GM18519 (cell line): ENCODE results near the gene TMEM40.
"Not testable (repeated sequence)": the region's sequence is repeated elsewhere in the genome, so short reads cannot be mapped to it uniquely, and the experiment has no call there.

Source experiments
- ATAC-seq: cut with Tn5 transposase; IDR thresholded peaks from one replicate; pipeline ENCODE4 v1.9.1; 2021; ENCODE audit warnings: mild to moderate bottlenecking, moderate library complexity; ENCODE audit not compliant: unreplicated experiment, low FRiP score

Gene TMEM40

DNA sequence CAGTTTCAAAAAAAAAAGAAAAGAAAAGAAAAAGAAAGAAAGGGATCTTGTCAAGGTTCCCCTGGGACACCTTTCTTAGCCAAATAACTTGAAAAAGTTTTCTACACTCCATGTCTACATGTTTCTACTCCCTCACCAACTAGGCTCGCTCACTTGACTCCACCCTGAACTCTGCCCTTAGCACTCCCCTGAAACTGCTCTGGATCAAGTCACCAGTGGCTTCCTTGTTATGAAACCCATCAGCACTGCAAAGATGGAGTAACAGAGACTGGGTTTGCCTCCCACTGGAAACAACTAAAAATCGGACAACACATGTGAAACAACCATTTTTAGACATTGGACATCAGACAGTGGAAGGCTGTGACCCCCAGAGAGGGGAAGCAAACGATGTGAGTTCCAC is 36.8 kb downstream of the TMEM40 start:
- ATAC-seq: no peak

DNA sequence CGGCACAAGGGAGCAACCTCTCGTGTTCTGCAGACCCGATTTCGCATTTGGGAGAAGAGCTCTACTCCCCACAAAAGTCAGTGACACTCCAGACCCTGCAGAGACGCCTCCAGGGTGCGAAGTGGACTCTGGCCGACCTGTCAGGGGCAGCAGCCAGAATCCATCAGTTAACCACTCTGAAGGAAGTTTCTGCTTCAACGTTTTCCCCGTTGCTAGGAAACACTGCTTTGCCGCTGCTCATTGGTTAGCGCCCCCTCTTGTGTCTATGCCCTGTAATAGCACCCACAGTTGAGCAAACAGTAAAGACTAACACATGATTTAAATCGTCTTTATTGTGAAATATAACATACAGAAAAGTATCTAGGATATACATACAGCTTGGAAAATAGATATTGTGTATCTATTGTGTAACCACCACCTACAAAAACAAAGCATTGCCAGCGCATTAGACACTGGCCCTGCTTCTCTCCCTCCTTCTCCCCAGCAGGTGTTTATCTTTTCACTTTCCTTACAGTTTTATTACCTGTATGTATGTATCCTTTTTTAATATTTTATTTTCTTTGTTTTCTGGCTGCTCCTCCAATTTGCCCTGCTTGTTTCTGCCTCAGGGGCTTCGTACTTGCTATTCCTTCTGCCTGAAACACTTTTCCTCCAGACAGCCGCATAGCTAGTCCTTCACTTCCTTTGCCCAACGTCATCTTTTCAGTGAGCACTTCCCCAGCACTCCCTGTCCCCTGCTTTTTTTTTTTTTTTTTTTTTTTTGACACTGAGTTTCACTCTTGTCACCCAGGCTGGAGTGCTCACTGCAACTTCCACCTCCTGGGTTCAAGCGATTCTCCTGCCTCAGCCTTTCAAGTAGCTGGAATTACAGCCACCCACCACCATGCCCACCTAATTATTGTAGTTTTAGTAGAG is 38.8 kb downstream of the TMEM40 start:
- peak; percentile 51 for ATAC-seq

- ATAC-seq: no peak
Observed at GRCh38 chr3:12719541-12719940, 39.5 kb downstream of the TMEM40 start.

GRCh38 chr3:12716605-12717151 is 42.4 kb downstream of the TMEM40 start:
- no peak for ATAC-seq

DNA sequence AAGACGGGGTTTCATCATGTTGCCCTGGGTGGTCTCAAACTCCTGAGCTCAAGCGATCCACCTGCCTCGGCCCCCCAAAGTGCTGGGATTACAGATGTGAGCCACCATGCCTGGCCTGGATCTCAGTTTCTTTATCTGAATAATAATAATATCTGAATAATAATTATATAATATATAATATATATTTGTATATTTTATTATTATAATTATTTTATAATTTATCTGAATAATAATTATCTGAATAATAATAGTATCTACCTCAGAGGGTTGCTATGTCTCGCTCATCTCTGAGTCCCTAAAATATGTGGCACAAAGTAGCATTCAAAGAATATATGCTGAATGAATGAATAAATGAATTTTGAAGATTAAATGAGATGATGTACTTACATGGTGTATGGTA is 44.8 kb downstream of the TMEM40 start:
- no peak for ATAC-seq

DNA sequence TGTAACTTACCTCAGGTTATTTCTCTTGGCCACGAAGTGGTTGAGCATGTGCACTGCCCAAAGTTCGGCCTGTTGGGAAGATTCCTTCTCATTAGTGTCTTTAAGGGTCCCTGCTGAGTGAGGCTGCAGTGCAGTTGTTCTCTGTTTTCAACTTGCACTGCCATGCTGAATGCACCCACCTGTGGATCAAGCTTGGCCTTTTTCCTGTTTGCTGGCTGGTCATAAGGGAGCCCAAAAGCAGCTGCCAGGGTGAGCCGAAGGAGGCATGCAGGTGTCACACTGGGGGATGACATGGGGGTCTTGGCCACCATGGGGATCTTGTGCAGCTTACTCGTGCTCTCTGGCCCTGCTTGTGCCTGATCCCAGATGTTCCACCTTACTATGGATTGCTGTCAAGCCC is 49.0 kb downstream of the TMEM40 start:
- no peak for ATAC-seq

GRCh38 chr3:12709334-12709733 is 49.7 kb downstream of the TMEM40 start:
- no peak for ATAC-seq

- no peak for ATAC-seq
Observed at GRCh38 chr3:12708584-12709192, 50.4 kb downstream of the TMEM40 start.

GRCh38 chr3:12707449-12707848 is 51.6 kb downstream of the TMEM40 start:
- no peak for ATAC-seq

GRCh38 chr3:12706504-12707253 is 52.4 kb downstream of the TMEM40 start:
- ATAC-seq: peak; percentile 70

DNA sequence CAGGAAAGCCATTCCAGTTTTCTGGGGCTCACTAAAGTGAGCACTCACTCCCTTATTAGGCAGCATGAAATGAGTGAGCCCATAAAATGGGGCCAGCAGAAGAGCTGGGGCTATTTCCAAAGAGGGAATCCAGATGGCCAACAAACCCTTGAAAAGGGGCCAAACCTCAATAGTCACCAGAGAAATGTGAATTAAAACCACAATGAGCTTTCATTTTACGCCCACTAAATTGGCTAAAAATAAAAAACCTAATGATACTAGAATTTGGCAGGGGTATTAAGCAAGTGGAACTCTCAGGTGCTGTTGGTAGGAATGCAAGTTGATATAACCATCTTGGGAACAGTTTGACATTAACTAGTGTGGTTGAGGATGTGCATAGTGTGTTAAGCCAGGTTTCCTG is 53.1 kb downstream of the TMEM40 start:
- ATAC-seq: no peak

DNA sequence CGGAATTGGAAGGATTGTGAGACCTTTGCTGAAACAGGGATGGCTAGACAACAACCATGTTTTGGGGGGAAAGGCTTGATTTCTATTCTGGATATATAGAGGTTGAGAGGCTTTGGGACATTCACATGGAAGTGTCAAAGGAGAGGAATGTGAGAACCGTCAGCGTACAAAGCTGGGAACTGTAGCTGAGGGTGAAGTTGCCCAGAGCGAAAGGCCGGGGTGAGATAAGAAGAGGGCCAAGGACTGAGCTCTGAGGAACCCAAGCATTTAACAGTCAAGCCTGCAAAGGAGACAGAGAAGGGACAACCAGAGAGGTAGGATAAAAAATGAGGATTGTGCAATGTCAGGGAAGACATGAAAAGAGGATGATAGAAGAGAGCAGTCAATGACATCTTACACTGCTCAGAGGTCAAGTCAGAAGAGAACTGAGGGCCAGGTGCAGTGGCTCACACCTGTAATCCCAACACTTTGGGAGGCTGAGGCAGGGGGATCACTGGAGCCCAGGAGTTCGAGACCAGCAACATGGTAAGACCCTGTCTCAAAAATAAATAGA is 53.6 kb downstream of the TMEM40 start:
- no peak for ATAC-seq

DNA sequence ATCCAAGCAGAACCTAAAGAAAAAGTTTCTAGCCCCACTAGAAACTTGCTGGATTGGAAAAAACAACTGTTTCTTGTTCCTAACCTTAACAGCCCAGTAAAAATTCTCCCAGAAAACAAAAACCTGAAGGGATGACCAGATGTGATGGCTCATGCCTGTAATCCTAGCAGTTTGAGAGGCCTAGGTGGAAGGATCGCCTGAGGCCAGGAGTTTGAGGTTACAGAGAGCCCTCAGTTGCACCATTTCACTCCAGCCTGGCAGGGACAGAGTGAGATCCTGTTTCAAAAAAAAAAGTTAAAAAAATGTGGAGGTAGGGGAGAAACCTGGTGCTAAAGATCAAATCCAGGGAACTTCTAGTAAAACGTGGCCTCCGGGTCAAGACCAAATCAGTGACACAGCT is 56.6 kb downstream of the TMEM40 start:
- no peak for ATAC-seq

DNA sequence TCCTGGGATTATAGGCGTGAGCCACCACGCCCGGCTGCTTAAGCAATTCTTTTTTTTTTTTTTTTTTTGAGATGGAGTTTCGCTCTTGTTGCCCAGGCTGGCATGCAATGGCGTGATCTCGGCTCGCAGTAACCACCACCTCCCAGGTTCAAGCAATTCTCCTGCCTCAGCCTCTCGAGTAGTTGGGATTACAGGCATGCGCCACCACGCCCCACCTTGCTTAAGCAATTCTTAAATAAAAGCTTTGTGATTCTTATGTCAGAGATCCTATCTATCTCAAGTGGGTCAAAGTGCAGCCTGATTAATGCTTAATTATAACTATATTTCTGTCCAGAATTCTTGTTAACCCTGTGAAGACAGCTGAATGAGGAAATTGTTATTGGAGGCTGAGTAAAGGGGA is 57.5 kb downstream of the TMEM40 start:
- not testable (repeated sequence) for ATAC-seq

DNA sequence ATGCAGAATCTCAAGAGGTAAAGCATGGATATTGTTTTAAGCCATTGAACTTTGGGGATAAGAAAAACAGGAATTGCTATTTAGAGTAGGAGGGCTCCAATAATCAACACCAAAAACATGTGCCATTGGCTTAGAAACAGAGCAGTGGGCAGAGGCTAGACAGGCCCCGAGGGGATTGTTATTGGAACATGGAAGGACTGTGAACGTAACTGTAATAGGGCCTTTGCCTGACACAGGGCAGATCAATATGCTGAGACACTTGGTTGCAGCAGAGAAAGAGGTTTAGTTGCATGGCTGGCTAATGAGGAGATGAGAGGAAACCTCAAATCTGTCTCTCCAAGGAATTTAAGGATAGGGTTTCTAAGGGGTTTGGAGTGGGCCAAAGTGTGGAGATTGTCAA is 58.3 kb downstream of the TMEM40 start:
- ATAC-seq: no peak

DNA sequence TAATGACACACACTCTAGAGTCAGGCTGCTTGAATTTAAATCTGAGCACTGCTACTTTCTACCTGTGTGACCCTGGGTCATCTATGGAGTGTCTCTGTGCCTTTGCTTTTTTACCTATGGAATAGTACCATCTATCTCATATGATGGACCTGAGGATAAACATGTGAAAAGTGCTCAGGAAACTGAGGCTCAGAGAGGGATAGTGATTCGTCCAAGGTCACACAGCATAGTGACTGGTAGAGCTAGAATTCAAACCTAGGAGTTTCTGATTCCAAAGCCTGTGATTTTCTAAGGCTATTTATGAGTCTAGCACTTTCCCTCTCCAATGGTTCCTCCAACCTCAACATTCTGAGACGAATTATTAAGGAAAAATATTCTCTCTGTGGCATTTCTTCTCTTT is 63.1 kb downstream of the TMEM40 start:
- ATAC-seq: no peak

DNA sequence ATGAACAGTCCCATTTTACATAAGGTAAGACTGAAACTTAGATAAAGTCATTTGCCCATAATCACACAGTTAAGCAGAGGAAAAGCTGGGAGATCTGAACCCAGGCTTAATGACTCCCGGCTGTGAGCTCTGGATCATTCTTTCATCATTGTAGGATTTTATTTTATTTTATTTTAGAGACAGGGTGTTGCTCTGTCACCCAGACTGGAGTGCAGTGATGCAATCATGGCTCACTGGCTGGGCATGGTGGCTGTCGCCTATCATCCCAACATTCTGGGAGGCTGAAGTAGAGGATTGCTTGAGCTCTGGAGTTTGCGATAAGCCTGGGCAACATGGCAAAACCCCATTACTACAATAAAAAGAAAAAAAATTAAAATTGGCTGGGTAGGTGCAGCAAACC is 63.9 kb downstream of the TMEM40 start:
- no peak for ATAC-seq

DNA sequence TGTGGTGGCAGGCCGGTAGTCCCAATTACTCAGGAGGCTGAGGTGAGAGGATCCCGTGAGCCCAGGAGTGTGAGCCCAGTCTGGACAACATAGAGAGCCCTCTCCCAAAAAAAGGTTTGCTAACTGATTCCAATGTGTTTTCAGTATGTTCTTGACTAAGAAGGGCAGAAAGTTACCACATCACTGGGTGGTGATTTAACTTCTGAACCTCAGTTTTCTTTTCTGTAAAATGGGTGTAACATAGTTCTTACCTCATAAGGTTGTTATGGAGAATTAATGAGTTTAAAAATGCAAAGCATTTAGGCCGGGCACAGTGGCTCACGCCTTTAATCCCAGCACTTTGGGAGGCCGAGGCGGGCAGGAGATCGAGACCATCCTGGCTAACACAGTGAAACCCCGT is 66.6 kb downstream of the TMEM40 start:
- ATAC-seq: no peak

DNA sequence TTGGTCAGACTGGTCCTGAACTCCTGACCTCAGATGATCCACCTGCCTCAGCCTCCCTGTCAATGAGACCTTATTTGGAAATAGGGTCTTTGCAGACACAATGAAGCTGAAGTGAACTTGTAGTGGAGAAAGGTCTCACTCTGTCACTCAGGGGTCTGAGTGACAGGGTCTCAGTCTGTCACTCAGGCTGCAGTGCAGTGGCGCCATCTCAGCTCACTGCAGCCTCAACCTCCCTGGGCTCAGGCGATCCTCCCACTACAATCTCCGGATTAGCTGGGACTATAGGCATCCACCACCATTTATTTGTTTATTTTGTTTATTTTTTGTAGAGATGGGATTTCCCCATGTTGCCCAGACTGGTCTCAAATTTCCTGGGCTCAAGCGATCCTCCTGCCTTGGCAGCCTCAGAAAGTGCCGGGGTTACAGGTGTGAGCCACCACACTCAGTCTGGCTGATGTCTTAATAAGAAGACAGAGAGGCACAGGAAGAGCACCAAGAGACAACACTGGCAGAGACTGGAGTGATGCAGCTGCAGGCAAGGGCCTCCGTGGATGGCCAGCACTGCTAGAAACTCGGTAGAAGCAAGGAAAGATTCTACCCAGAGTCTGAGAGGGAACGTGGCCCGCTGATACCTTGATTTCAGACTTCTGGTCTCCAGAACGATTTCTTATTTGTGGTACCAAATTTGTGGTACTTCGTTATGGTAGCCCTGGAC is 68.9 kb downstream of the TMEM40 start:
- no peak for ATAC-seq

- no peak for ATAC-seq
Observed at GRCh38 chr3:12687948-12688347, 71.1 kb downstream of the TMEM40 start.
